GM19452 (cell line): ENCODE data around the gene PYCR2.

ENCODE experiments used
- ATAC-seq: cut with Tn5 transposase; IDR thresholded peaks from one replicate; pipeline ENCODE4 v1.9.1; 2021; ENCODE audit not compliant: unreplicated experiment

The PYCR2 gene

GRCh38 chr1:225879521-225880221 lies 44.4 kb downstream of the PYCR2 start:
- no peak for ATAC-seq

DNA sequence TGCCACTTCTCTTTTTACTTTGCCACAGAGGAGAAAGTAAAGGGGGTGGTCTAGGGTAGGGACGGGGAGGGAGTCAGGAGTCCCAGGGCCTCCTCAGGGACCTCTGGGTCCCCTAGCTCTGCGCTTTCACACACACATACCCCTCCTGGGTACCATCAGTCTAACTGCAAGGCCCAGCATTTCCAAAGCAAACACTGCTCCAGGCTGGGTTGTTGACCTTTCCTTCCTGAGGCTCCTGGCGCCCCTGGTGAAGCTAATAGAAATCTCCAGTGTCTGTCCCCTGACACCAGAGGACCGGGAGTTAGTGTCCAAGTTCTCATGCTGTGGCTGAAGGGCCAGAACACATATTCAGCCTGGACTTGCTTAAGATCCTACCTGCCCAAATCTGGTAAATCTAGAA lies 45.8 kb downstream of the PYCR2 start:
- ATAC-seq: no peak

GRCh38 chr1:225877580-225877979 lies 46.5 kb downstream of the PYCR2 start:
- no peak for ATAC-seq

GRCh38 chr1:225876900-225877510 lies 47.0 kb downstream of the PYCR2 start:
- no peak for ATAC-seq

DNA sequence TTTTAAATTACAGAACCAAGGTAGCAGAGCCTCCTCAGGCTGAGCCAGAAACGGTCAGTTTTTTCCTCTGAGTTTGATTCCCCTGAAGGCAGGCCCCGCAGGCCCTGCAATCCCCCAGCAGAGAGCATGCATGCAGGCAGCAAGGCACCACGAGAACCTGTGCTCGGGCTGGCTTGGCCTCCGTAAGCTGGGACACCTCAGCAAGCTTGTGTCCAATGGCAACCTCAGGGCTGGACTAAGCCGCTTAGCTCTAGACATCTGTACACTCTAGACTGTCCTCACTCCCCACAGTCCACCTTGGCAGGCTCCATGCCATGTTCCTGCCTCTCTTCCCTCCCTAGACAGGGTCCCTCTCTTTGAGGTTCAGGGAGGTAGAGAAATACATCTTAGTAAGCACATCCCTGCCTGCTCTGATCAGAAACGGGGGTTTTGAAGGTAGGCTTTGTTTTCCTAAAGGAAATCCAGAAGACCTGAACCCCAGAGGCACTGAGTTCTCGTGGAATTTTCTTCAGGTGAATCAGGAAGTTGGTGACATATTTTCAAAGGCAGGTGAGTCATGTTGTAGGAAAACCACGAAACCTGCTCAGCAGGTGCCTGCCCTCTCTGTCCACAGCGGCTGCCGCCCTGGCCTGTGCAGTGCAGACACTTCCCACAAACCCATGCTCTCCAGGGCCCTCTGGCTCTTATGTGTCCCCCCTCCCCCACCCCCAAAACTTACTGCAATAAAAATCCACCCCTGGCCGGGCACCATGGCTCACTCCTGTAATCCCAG lies 48.8 kb downstream of the PYCR2 start:
- ATAC-seq: no peak

DNA sequence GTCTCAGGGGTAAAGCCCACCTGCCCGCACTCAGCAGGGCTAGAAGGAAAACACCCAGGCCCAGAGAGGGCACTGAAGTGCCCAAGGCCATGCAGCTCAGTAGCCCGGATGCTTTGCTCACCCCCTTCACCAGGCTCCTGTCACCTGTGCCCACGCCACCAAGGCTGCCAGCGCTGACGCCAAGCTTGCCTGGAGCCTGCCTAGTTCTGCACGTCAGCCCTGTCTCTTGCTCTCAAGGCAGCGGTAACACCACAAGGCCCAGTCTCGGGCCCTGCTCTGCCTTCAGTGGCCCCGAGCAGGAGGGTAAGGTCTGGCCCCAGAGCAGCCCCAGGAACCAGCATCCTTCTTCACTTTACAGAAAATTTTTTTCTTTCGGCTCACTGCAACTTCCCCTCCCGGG lies 49.6 kb downstream of the PYCR2 start:
- no peak for ATAC-seq

GRCh38 chr1:225873281-225873850 lies 50.7 kb downstream of the PYCR2 start:
- ATAC-seq: no peak

DNA sequence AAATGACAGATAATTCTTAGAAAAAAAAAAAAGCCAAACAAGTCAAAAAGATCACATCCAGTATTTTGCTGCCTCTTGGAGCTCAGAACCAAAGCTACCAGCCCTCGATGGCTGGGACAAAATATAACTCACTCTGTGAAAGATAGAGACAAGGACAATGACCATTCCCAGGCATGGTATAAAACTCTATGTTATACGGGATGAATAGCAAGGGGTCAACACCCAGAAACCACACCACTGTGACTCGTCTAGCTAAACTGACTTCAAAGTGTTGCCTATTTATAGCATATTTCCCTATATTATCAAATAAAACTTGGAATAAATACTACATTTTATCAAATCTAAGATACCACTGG lies 52.0 kb downstream of the PYCR2 start:
- no peak for ATAC-seq

GRCh38 chr1:225871359-225872074 lies 52.5 kb downstream of the PYCR2 start:
- ATAC-seq: no peak

- no peak for ATAC-seq
Observed at GRCh38 chr1:225870911-225871310, 53.1 kb downstream of the PYCR2 start.
